Caco-2 (cell line): ENCODE results near the gene SHLD1. TPM values are rescaled to one million over a fixed set of nuclear protein-coding genes. Genes with fewer than 3 reads are reported as not detected.

ENCODE experiments used
- BruUV-seq: library from RNA; stranded (reverse); fragments of 400-500 nt; replicated peaks from 2 replicates; lab custom pipeline; 2021; lab: Mats Ljungman, UMichigan
- CTCF ChIA-PET: fragments of 300-600 bp; sonication (Branson Sonifier 250); formaldehyde crosslinking; loops from one replicate; lab custom pipeline; 2022; ENCODE audit warnings: antibody characterized with exemption; lab: Charles Lee
- POLR2A ChIA-PET: fragments of 300-600 bp; sonication (Branson Sonifier 250); formaldehyde crosslinking; loops from one replicate; lab custom pipeline; 2022; ENCODE audit warnings: antibody characterized with exemption; lab: Charles Lee
- DNase-seq, 2 experiments: peaks; one replicate each; pipeline versions ENCODE4 v3.0.0 to v3.0.0-alpha.2; 2020 to 2022
- H3K27me3 ChIP-seq: replicated peaks from 2 replicates; pipeline ENCODE4 v1.6.0; 2011; ENCODE audit warnings: low read length; ENCODE audit not compliant: control insufficient read depth, insufficient read depth
- H3K36me3 ChIP-seq: 2 replicates; pipeline ENCODE4 v1.5.1; 2011; ENCODE audit warnings: low read length; ENCODE audit not compliant: control insufficient read depth, insufficient read depth
- H3K4me1 ChIP-seq: fragments of 250-450 bp; sonication (Bioruptor Pico); 2 replicates; pipeline ENCODE4 v1.5.1; 2020; ENCODE audit warnings: mild to moderate bottlenecking
- H3K4me3 ChIP-seq: 2 replicates; pipeline ENCODE4 v1.5.1; 2011; ENCODE audit warnings: low read depth, mild to moderate bottlenecking, control low read depth, low read length
- H3K9me3 ChIP-seq: fragments of 250-450 bp; sonication (Bioruptor Pico); 2 replicates; pipeline ENCODE4 v1.5.1; 2020; ENCODE audit warnings: mild to moderate bottlenecking, moderate library complexity
- H3K27ac Mint-ChIP-seq: one replicate; pipeline ENCODE4 v1.8.0; 2022; ENCODE audit warnings: mixed read lengths; ENCODE audit not compliant: unreplicated experiment
- H3K27me3 Mint-ChIP-seq: one replicate; pipeline ENCODE4 v1.8.0; 2022; ENCODE audit warnings: mixed read lengths; ENCODE audit not compliant: insufficient read depth, unreplicated experiment
- H3K36me3 Mint-ChIP-seq: one replicate; pipeline ENCODE4 v1.8.0; 2022; ENCODE audit warnings: mild to moderate bottlenecking, mixed read lengths; ENCODE audit not compliant: insufficient read depth, unreplicated experiment
- H3K4me1 Mint-ChIP-seq: one replicate; pipeline ENCODE4 v1.8.0; 2022; ENCODE audit warnings: low read depth, mixed read lengths; ENCODE audit not compliant: unreplicated experiment
- H3K4me3 Mint-ChIP-seq: one replicate; pipeline ENCODE4 v1.8.0; 2022; ENCODE audit warnings: mild to moderate bottlenecking, moderate library complexity, mixed read lengths; ENCODE audit not compliant: unreplicated experiment
- H3K9me3 Mint-ChIP-seq: one replicate; pipeline ENCODE4 v1.8.0; 2022; ENCODE audit warnings: mixed read lengths; ENCODE audit not compliant: unreplicated experiment
- intact Hi-C: fragments of 100-400 bp; cut with micrococcal nuclease; formaldehyde crosslinking; loops from one replicate; pipeline ENCODE4 v1.10.0; 2022; ENCODE audit not compliant: unreplicated experiment
- total RNA-seq: library from RNA; stranded (reverse); gene quantifications from 2 replicates; pipeline ENCODE4 v1.2.3, GENCODE V29; 2022
- TF ChIP-seq, protein P1 (sequence below), 2 experiments: fragments of 200-600 bp in 1 of 2; IDR thresholded peaks; 1 replicate in 1 of 2; 2 replicates in 1 of 2; pipeline versions ENCODE4 v1.5.1 to v1.8.0; 2011 to 2022; ENCODE audit warnings: antibody characterized with exemption in 1 of 2, control low read depth in 1 of 2, inconsistent platforms in 1 of 2, low read depth in 1 of 2, low read length in 1 of 2, mild to moderate bottlenecking in 1 of 2, moderate library complexity in 1 of 2; ENCODE audit not compliant: insufficient read depth in 1 of 2, severe bottlenecking in 1 of 2, unreplicated experiment in 1 of 2

Gene SHLD1
- total RNA-seq, 1 experiment from 2014 or later: 4.8 TPM

DNA sequence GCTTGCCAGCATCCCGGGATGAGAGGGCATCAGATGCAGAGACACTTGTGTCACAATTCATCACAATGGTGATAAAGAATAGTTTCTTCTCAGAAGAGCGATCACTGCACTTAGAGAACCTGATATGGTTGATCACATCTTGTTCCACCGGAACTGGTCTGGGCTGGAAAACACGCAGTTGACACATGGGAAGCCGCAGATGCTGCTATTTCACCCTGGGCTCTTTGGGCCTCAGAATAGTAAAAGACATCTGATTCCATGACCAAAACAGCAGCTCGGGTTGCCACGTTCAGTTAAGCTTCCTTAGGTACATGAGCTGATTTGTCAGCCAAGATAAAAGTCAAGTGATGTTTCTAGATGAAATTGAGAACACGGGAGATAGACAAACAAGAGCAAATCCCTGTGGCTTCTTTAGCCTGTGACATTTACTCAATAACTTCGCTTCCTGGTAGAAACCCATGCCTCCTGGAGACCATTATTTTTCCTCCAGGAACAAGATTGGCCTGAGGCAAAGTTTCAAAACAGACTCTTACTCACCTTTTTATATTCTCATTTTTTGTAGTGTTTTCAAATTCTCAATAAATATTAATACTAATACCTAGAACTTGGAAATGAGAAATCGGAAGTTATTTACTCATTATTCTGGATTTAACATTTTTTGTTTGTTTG, 140.7 kb downstream of the SHLD1 start:
- Histone ChIP-seq H3K9me3 (no peaks in the 10 kb centered on the region), H3K4me3 (no peak overlapping the region), H3K36me3 (no peaks in the 10 kb centered on the region), H3K4me1 (no peaks in the 10 kb centered on the region), H3K27me3 (no peaks in the 10 kb centered on the region)
- Mint-ChIP-seq H3K4me3 (no peak overlapping the region), H3K9me3 (peaks cover under 1% of the 10 kb centered on the region), H3K27ac (no peak overlapping the region), H3K4me1 (no peaks in the 10 kb centered on the region), H3K36me3 (no peaks in the 10 kb centered on the region), H3K27me3 (peaks cover 16% of the 10 kb centered on the region)
- POLR2A ChIA-PET: no interaction called here
- intact Hi-C loops: no loop called here
- BruUV-seq: no TSS peak
- TF ChIP-seq, protein P1, sequence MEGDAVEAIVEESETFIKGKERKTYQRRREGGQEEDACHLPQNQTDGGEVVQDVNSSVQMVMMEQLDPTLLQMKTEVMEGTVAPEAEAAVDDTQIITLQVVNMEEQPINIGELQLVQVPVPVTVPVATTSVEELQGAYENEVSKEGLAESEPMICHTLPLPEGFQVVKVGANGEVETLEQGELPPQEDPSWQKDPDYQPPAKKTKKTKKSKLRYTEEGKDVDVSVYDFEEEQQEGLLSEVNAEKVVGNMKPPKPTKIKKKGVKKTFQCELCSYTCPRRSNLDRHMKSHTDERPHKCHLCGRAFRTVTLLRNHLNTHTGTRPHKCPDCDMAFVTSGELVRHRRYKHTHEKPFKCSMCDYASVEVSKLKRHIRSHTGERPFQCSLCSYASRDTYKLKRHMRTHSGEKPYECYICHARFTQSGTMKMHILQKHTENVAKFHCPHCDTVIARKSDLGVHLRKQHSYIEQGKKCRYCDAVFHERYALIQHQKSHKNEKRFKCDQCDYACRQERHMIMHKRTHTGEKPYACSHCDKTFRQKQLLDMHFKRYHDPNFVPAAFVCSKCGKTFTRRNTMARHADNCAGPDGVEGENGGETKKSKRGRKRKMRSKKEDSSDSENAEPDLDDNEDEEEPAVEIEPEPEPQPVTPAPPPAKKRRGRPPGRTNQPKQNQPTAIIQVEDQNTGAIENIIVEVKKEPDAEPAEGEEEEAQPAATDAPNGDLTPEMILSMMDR (IDR thresholded peaks at IDR 0.05; ENCODE audit: insufficient read depth in 1 of 2, low read depth in 1 of 2, low read length in 1 of 2, severe bottlenecking in 1 of 2, unreplicated experiment in 1 of 2): no peak
- DNase-seq: no peak
- CTCF ChIA-PET: no interaction called here

DNA sequence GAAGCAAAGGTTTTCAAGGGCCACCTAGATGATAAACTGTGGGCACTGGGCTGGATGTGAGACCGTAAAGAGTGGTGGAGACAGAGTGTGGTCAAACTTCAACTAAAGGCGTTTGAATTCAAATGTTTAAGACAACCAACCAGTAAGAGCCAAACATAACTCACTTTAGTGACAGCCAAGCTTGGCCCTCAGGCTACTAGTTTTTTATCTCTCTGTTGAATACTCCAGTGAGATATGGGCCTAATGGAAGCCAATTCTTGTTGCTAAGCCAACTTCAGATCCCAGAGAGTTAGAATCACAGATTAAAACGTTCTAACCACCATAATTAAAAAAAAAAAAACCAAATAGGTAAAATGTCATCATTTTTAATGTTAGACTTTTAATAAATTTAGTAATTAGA, 142.9 kb downstream of the SHLD1 start:
- CTCF ChIA-PET: no interaction called here
- no peaks in the 10 kb centered on the region for H3K9me3 ChIP-seq
- peaks cover 26% of the 10 kb centered on the region for H3K27me3 Mint-ChIP-seq

DNA sequence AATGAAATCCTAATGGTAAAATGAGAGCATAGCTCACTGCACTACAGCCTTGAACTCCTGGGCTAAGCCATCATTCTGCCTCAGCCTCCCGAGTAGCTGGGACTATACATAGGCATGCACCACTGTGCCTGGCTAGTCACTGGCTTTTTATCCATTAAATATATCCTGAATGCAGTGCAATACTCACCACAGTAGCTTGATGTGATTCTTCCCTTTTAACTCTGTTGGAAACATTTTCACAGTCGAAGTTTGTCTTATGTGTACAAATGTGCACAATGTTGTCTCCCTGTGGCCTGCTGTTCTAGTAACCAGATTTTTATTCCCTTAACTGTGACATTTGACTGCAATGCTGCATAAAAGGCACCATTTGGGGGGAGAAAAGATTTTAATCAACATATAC, 143.4 kb downstream of the SHLD1 start:
- BruUV-seq: no TSS peak
- Histone ChIP-seq H3K9me3 (no peaks in the 10 kb centered on the region), H3K27me3 (no peaks in the 10 kb centered on the region; the same call in 1 of the 2 replicates), H3K4me1 (no peaks in the 10 kb centered on the region), H3K36me3 (no peaks in the 10 kb centered on the region), H3K4me3 (no peak overlapping the region)
- no peak overlapping the region for H3K27ac Mint-ChIP-seq
- TF ChIP-seq, protein P1 (IDR thresholded peaks at IDR 0.05; ENCODE audit: insufficient read depth in 1 of 2, low read depth in 1 of 2, low read length in 1 of 2, severe bottlenecking in 1 of 2, unreplicated experiment in 1 of 2): no peak
- no peak for DNase-seq
- H3K27me3 Mint-ChIP-seq: peaks cover 26% of the 10 kb centered on the region
- POLR2A ChIA-PET: no interaction called here
- intact Hi-C loops: no loop called here
- no peaks in the 10 kb centered on the region for H3K4me1 Mint-ChIP-seq
- H3K4me3 Mint-ChIP-seq: no peak overlapping the region
- H3K9me3 Mint-ChIP-seq: peaks cover 6% of the 10 kb centered on the region
- CTCF ChIA-PET: no interaction called here
- H3K36me3 Mint-ChIP-seq: no peaks in the 10 kb centered on the region

More for the DNA sequence above, 142.9 kb downstream of the SHLD1 start:
- intact Hi-C loops: no loop called here
- Mint-ChIP-seq H3K27ac (no peak overlapping the region), H3K36me3 (no peaks in the 10 kb centered on the region), H3K9me3 (peaks cover 6% of the 10 kb centered on the region), H3K4me3 (no peak overlapping the region), H3K4me1 (no peaks in the 10 kb centered on the region)
- Histone ChIP-seq H3K27me3 (no peaks in the 10 kb centered on the region; the same call in 1 of the 2 replicates), H3K36me3 (no peaks in the 10 kb centered on the region), H3K4me3 (no peak overlapping the region), H3K4me1 (no peaks in the 10 kb centered on the region)
- DNase-seq: no peak
- TF ChIP-seq, protein P1 (IDR thresholded peaks at IDR 0.05; ENCODE audit: insufficient read depth in 1 of 2, low read depth in 1 of 2, low read length in 1 of 2, severe bottlenecking in 1 of 2, unreplicated experiment in 1 of 2): no peak
- POLR2A ChIA-PET: no interaction called here
- BruUV-seq: no TSS peak
